DMS53 treated with DMSO at 0.1 percent for 48 hours (cell line): ENCODE results near the gene CXXC5.

Experiments
- DNase-seq: peaks from one replicate; lab custom pipeline; 2025; ENCODE audit not compliant: unreplicated experiment; lab: John Stamatoyannopoulos, UW

Gene CXXC5

GRCh38 chr5:139678751-139679750 is 30.9 kb downstream of the CXXC5 start:
- DNase-seq: no peak

GRCh38 chr5:139680368-139681111 is 32.4 kb downstream of the CXXC5 start:
- DNase-seq: no peak

DNA sequence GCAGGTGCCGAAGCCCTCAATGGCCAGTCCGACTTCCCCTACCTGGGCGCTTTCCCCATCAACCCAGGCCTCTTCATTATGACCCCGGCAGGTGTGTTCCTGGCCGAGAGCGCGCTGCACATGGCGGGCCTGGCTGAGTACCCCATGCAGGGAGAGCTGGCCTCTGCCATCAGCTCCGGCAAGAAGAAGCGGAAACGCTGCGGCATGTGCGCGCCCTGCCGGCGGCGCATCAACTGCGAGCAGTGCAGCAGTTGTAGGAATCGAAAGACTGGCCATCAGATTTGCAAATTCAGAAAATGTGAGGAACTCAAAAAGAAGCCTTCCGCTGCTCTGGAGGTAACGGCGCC is 32.9 kb downstream of the CXXC5 start:
- no peak for DNase-seq

GRCh38 chr5:139681466-139681865 is 33.3 kb downstream of the CXXC5 start:
- DNase-seq: no peak

- no peak for DNase-seq
Observed at GRCh38 chr5:139682016-139682975, 34.1 kb downstream of the CXXC5 start.

DNA sequence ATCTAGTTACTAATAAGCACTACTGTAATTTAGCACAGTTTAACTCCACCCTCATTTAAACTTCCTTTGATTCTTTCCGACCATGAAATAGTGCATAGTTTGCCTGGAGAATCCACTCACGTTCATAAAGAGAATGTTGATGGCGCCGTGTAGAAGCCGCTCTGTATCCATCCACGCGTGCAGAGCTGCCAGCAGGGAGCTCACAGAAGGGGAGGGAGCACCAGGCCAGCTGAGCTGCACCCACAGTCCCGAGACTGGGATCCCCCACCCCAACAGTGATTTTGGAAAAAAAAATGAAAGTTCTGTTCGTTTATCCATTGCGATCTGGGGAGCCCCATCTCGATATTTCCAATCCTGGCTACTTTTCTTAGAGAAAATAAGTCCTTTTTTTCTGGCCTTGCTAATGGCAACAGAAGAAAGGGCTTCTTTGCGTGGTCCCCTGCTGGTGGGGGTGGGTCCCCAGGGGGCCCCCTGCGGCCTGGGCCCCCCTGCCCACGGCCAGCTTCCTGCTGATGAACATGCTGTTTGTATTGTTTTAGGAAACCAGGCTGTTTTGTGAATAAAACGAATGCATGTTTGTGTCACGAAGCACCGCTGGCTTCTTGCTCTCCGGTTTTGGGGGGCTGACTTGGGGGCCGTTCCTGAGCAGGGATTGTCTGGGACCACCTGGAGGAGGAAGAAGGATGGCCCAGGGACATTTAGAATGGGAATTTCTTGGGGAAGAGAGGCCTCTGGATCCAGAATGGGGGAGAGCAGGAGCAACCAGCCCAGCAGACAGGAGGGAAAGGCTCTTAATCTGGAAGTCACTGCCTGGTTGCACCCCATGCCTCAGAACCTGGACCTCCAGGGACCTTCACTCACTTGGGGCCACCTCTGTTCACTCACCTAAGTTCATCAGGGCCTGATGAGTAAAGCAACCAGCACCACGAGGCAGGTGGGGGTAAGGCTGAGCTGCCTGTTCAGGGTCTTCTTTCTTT is 35.4 kb downstream of the CXXC5 start:
- no peak for DNase-seq

GRCh38 chr5:139684350-139684880 is 36.3 kb downstream of the CXXC5 start:
- no peak for DNase-seq

- DNase-seq: no peak
Observed at GRCh38 chr5:139684881-139685749, 37.0 kb downstream of the CXXC5 start.

DNA sequence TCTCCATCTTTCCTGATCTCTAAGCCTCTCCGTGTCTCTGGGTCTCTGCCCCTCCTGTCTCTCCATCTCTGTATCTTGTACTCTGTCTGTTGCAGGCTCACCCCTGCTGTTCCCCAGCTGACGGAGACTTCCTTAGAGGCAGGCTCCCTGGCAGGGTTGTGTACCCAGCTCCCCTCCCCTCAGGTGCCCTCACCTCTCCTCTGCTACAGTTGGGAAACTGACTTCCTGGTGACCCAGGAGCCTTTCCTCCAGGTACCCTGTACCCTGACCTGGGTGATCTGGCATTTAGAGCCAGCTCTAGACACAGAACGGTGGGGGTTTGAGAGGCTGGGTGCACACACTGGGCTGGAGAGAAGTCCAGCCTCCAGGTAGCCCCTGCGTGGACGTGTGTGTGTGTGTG is 37.7 kb downstream of the CXXC5 start:
- DNase-seq: no peak

- DNase-seq: no peak
Observed at GRCh38 chr5:139686356-139686705, 38.2 kb downstream of the CXXC5 start.

DNA sequence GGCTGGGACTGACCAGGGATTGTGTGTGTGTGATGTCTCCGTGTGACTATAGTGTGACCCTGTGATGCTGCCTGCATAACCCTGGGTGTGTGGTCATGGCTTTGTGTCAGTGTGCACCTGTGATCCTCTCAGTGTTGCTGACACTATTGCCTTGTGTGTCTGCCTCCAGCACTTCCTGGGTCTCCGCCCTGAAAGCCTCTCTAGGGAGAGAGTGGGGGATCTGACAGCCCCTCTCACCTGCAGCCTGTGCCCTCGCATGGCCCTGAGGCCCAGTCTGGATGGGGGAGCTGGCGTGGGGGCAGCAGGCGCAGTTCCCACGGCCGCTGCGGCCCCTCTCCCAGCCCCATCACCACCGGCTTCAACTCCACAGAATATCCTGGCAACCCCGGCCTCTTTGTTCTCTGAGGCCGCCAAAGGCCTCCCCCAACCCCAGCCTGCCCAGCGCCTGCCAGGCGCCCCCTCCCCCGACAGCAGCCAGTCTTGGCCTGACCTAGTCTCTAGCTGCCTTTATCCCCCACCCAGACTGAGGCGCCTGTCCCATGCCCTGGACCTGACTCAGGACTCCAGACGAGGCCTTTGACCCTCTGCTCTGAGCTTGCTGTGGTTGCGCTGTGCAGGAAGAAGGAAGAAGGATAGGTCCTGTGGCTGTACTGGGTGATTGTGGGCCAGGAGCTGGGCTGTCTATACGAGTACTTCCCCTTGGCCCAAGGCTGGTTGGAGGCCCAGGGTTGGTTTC is 38.7 kb downstream of the CXXC5 start:
- DNase-seq: no peak

- no peak for DNase-seq
Observed at GRCh38 chr5:139687656-139688055, 39.5 kb downstream of the CXXC5 start.

DNA sequence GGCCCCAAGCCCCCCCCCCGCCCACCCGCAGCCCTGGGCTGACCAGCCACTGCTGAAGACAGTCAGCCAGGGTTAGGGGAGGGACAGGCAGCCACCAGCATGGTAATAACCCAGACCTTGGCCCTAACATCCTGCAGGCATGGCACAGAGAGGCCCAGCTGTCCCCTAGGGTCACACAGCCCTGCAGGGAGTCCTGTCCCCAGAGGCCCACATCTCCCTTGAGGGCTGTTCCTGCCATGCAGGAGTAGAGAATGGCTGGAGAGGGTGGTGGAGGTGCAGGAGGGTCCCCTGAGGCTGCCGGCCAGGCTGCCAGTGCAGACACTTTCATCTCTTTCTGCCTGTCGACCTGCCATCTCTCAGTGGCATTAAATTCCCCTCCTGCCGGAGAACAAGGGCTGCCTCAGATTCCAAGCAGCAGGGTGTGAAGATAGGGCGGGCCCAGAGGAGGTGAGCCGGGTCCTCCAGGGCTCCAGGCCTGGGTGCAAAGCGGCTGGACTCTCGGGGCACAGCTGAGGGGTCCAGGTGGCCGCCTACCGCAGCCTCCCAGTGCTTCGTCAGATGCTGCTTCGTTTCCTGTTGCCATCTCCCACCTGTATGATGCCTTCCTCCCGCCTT is 40.0 kb downstream of the CXXC5 start:
- no peak for DNase-seq

- DNase-seq: no peak
Observed at GRCh38 chr5:139688751-139689372, 40.7 kb downstream of the CXXC5 start.

GRCh38 chr5:139689631-139690063 is 41.5 kb downstream of the CXXC5 start:
- DNase-seq: peak; percentile 52

DNA sequence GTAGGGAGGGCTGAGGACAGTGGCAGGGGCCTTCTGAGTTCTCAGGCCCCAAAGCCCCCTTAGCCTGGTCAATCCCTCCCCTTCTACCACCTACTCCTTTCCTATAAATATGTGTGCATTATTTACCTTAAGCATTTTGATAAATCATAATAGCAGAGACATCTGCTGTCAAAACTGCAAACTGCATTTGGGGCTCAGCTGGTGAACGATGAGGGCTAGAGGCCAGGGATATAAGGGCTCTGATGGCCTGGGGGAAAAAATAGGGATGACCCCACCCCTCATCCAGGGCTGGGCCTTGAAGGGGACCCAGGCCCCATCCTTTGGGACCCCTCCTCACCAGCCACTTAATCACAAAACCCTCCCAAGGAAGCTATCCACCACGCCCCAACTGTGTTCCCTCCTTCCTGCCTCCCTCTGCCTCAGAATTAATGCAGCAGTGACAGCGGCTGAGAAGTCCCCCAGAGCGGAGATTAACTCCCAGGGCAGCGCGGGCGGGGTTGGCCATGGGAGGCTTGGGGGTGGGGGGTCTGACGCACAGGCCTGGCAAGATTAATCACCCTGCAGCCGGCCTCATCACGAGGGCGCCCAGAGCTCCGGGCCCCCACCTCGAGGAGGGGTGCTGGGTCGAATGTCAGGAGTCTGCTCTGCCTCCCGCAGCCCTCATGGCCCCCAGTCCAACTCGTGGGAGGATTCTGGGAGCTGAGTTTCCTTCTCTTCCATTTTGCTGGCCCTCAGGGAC is 42.1 kb downstream of the CXXC5 start:
- no peak for DNase-seq
